HG02759 (cell line): Measurements from ENCODE around the gene CCDC171.
"Not testable (repeated sequence)": the region's sequence is repeated elsewhere in the genome, so short reads cannot be mapped to it uniquely, and the experiment has no call there.

Source experiments
- ATAC-seq: cut with Tn5 transposase; IDR thresholded peaks from one replicate; pipeline ENCODE4 v1.9.1; 2021; ENCODE audit warnings: mild to moderate bottlenecking, moderate library complexity; ENCODE audit not compliant: unreplicated experiment

CCDC171 gene

GRCh38 chr9:15553528-15553898 is 670 bp downstream of the CCDC171 start:
- peak; percentile 24 for ATAC-seq

- ATAC-seq = no peak
These were observed 17.9 kb downstream of the CCDC171 start for GRCh38 chr9:15570769-15571168.

GRCh38 chr9:15572200-15572770 is 19.4 kb downstream of the CCDC171 start:
- ATAC-seq = no peak

GRCh38 chr9:15576350-15577050 is 23.7 kb downstream of the CCDC171 start:
- ATAC-seq = no peak

- no peak for ATAC-seq
These were observed 25.9 kb downstream of the CCDC171 start for GRCh38 chr9:15578714-15579113.

- no peak for ATAC-seq
These were observed 31.5 kb downstream of the CCDC171 start for GRCh38 chr9:15584379-15584778.

GRCh38 chr9:15592317-15592716 is 39.5 kb downstream of the CCDC171 start:
- no peak for ATAC-seq

- not testable (repeated sequence) for ATAC-seq
These were observed 40.1 kb downstream of the CCDC171 start for GRCh38 chr9:15592940-15593339.

GRCh38 chr9:15600666-15601330 is 48.0 kb downstream of the CCDC171 start:
- not testable (repeated sequence) for ATAC-seq

GRCh38 chr9:15606643-15607472 is 54.0 kb downstream of the CCDC171 start:
- no peak for ATAC-seq

- ATAC-seq = peak; percentile 71
These were observed 60.1 kb downstream of the CCDC171 start for GRCh38 chr9:15612962-15613361.

- ATAC-seq = no peak
These were observed 64.9 kb downstream of the CCDC171 start for GRCh38 chr9:15617782-15618181.

- no peak for ATAC-seq
These were observed 65.9 kb downstream of the CCDC171 start for GRCh38 chr9:15618540-15619331.

- ATAC-seq = no peak
These were observed 69.6 kb downstream of the CCDC171 start for GRCh38 chr9:15622318-15622971.

GRCh38 chr9:15635752-15636151 is 82.9 kb downstream of the CCDC171 start:
- no peak for ATAC-seq

- no peak for ATAC-seq
These were observed 87.3 kb downstream of the CCDC171 start for GRCh38 chr9:15640121-15640520.

GRCh38 chr9:15641291-15641690 is 88.4 kb downstream of the CCDC171 start:
- no peak for ATAC-seq

GRCh38 chr9:15642369-15642962 is 89.6 kb downstream of the CCDC171 start:
- no peak for ATAC-seq

- ATAC-seq = peak; percentile 59
These were observed 117.4 kb downstream of the CCDC171 start for GRCh38 chr9:15670246-15670645.

- peak; percentile 93 for ATAC-seq
These were observed 118.1 kb downstream of the CCDC171 start for GRCh38 chr9:15670894-15671293.
